Measurements from ENCODE around the gene THRB.

The THRB gene

DNA sequence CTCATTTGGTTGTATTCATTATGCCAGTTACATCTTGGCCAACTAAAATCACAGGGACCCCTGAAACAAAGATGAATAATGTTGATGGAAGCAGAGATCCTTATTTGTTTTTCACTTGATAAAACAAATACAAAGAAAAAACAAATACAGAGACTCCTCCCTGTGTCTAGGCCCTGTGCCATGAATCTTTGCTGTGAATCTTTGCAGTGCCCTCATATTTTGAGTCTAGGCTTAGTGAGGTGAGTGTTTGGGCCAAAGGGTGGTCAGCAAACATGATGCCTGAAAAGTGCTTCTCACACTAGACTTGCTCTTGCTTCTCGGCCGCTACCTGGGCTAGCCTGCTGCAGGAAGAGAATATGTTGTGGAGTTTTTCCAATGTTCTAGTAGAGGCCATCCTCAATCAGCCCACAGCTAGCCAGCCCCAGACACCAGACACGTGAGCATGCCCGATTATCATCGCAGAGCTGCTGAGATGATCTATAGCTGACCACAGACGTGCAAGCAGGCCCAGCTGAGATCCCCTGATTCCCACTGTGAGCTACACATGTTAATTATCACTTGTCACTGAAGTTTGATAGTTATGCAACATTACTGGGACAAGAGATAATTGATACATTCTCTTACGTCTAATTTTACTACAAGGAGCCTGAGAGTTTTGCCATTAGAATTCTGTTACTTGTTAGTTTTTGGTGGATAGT is 191.4 kb downstream of the THRB start:
- DNase-seq (ENCODE audit: low read depth), result no peak

DNA sequence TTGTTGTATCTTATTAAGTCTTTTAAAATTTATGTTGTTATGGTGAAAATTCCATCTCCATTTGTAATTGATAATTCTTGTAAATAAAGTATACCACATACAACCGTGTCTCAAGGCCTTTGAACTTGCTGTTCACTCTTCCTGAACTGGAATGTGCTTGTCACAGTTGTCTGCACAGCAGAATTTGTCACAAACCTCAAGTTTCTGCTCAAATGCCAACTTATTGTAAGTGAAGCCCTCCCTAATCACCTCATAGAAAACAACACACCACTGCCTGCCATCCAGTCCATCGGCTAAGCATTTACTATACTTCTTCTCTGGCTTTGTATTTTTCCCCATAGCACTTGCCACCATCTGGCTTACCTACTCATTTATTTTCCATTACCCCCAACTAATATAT is 192.3 kb downstream of the THRB start:
- no peak for DNase-seq (ENCODE audit: low read depth)

DNA sequence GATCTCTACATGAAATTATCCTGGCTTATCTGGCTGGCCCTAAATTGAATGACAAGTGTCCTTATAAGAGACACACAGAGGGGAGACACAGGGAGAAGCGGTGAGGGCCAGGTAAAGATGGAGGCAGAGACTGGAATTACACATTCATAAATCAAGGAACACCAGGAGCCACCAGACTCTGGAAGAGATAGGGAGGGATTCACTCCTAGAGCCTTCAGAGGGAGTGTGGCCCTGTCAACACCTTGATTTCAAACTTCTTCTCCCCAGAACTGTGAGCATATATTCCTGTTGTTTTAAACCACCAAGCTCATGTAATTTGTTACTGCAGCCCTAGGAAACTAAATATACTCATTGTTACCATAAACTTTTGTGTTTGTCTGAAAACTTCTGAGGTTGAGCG is 193.7 kb downstream of the THRB start:
- no peak for DNase-seq (ENCODE audit: low read depth)

- DNase-seq (ENCODE audit: low read depth), result no peak
Measured at GRCh38 chr3:24299806-24300626, 194.6 kb downstream of the THRB start.

- DNase-seq (ENCODE audit: low read depth), result no peak
Measured at GRCh38 chr3:24299246-24299805, 195.3 kb downstream of the THRB start.

DNA sequence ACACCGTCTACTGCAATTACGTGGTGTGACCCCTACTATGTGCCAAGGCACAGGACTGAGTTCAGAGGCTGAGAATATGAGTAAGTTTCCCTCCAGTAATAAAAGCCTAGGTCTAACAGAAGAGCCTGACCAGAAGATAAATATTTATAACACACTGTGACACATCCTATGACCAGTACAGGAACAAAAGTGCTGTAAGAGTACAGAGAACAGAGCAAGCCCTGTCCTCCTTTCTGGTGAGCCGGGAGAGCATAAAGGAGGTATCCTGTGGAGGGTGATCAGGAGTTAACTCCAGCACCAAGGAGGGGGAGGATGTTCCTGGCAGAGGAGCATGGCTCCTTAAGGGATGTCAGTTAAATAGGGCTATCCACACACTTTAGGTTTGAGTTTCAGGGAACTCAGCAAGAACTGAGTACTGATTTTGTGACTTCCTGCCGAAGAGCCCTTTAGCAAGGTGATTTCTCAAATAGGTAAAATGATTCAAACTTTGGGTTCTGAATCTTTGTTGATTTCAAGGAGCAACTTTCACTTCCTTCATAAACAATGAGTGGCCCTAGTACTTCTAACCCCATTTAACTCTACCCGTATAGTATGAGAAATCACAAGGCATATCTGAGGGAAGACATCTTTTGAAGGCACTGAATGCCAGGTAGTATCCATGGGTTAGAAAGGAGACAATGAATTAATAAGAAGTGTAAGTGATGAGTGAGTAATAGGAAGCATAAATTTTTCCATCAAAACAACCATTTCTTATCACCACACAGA is 198.0 kb downstream of the THRB start:
- DNase-seq (ENCODE audit: low read depth), result no peak

- no peak for DNase-seq (ENCODE audit: low read depth)
Measured at GRCh38 chr3:24294150-24294549, 200.5 kb downstream of the THRB start.

GRCh38 chr3:24291646-24292045 is 203.0 kb downstream of the THRB start:
- no peak for DNase-seq (ENCODE audit: low read depth)

DNA sequence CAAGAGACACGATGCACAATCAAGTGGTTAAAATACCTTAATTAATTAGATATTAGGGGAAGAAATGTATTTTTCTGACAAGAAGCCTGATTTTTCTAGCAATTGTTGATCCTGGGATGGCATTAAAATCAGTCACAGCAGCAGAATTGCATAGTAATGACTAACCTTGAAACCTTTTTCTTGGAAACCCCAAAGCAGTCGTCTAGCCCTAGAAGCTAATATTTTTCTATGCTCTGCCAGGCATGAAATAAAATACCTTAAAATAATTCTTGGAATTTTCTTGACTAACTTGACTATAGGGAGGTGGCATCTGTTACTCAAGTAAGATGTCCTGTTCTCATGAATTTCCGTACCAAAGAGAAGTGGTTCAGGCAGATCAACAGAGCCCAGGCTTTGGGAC is 204.1 kb downstream of the THRB start:
- no peak for DNase-seq (ENCODE audit: low read depth)

DNA sequence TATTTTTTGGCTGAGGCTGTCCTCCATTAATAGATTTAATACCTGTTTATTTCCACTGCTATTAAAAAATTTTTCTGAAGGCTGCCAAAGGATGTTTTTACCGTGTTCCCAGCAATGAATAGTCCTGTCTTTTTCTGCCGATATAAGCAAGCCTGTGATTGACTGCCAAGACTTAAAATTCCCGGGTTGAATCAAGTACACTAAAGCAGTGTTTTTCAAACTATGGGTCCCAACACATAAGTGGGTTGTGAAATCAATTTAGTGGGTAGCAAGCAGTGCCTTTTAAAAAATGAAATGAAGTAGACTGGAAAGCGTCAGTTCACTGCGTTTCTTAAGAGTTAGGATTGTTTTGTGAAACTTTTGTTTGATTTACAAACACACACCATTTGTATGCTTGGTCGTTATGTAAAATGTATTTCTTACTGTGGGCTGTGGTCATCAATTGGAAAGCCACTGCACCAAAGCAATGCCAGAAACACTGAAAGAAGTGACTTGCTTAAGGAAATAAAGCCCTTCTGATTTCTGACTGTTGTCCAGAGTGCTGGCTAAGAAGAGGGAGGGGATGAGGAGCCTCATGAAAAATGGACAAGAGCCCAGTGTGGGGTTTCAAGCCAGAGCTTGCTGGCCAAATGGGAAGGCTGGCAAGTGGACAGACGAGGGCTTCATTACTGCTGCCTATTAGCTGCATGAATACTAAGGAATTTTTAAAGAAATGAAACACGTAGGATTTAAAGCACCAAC is 206.0 kb downstream of the THRB start:
- no peak for DNase-seq (ENCODE audit: low read depth)

- no peak for DNase-seq (ENCODE audit: low read depth)
Measured at GRCh38 chr3:24287755-24288450, 206.7 kb downstream of the THRB start.

GRCh38 chr3:24286405-24286804 is 208.2 kb downstream of the THRB start:
- DNase-seq (ENCODE audit: low read depth), result no peak

- DNase-seq (ENCODE audit: low read depth), result no peak
Measured at GRCh38 chr3:24278543-24278942, 216.1 kb downstream of the THRB start.

DNA sequence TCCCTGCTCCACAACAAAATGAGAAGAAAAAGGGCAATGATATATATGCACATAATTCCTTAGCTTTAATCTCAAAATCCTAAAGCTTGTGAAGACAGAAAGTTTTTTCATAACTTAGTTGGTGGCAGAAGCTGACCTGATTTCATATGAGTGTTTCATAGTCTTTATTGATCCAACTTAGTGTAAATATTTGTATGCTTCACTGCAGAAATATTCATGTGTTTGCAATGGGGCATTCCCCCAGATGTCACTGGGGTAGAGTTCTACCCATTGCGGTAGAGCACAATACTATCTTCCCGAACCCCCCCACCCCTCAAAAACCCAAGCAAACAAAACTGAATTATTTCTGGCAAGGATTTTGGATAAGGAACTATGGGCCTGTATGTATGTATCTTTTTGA is 221.2 kb downstream of the THRB start:
- DNase-seq (ENCODE audit: low read depth), result no peak

DNA sequence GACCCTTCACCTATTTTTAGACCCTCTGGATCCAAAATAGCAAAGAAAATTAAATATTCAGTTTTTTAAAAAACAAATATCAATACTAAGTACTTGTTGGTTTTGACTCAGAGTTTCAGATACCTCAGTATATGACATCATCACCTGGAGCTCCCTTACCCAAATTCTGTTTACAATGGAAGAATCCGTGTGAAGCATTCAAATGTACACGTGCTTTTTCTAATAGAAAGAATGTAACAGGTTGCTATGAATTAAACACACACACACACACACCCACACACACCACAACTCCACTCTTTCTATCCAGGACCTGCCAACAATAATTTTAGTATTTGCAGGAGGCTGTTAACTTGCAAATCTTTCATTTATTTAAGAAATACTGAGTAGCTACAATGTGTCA is 221.8 kb downstream of the THRB start:
- no peak for DNase-seq (ENCODE audit: low read depth)

DNA sequence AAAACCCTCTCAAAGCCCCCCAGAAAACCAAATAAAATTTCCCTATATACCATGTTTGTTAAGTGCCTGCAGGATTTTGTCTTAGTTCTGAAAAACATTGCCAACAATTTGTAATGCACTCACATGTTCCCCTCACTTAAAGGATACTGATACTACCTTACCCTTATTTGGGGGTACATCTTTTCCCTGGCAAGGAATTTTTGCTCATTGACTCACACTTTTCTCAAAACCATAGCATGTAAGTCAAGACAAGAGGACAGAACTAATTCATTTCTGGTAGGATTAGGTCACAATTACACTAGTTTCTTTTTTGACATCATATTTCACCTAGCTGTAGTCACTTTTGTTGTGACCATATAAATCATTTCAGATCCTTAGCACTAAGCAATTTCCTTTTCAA is 222.2 kb downstream of the THRB start:
- DNase-seq (ENCODE audit: low read depth), result no peak

GRCh38 chr3:24271228-24271627 is 223.4 kb downstream of the THRB start:
- no peak for DNase-seq (ENCODE audit: low read depth)

DNA sequence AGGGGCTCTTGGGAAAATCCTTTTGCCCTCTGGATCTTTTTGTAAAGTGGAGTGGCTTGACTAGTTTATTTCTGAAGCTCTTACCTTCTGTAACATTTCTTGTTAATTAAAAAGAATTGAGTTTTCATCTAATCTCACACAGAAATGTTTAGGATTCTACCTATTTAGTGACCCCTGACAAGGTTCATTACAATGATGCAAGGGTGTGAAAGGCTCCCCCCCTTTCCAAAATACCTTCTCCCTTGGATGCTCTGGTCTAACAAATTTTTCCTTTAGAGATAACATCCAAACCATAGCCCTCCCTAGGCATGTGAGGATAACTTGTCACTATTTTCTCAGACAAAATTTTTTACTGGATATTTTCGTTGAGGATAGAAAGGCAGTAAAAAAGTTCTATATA is 223.9 kb downstream of the THRB start:
- DNase-seq (ENCODE audit: low read depth), result no peak

- DNase-seq (ENCODE audit: low read depth), result no peak
Measured at GRCh38 chr3:24270204-24270691, 224.4 kb downstream of the THRB start.

DNA sequence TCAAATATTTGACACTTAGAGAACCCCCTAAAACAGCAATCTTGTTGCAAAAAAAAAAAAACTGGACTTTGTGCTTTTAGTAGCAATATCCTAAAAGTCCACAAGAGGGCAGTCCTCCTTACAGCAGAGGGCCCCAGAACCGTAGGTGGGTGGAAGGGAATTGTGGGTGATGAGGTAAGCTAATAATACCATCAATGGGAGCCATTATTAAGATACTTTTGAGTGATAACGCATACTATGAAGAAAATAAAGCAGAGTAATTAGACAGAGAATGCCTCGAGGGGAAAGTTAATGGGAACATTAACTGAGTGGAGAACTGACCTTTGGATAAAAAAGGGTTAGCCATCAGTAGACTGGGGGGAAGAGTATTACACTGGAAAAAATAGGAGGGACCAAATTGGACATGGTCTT is 229.9 kb downstream of the THRB start:
- DNase-seq (ENCODE audit: low read depth), result no peak

- DNase-seq (ENCODE audit: low read depth), result no peak
Measured at GRCh38 chr3:24264011-24264410, 230.6 kb downstream of the THRB start.
